H54 (cell line): ENCODE results near the gene EMID1.

Source experiments
- DNase-seq: peaks from one replicate; pipeline ENCODE4 v3.0.0; 2011; ENCODE audit warnings: low spot score, mixed read lengths; ENCODE audit not compliant: insufficient read length
- FAIRE-seq: peaks from 3 replicates; lab custom pipeline; 2011; peaks lifted over from hg19 to GRCh38; lab: Jason Lieb, UNC
- POLR2A ChIP-seq: IDR thresholded peaks from 2 replicates; pipeline ENCODE4 v1.6.1; 2011; ENCODE audit warnings: low read depth, mild to moderate bottlenecking, low read length

Gene EMID1

DNA sequence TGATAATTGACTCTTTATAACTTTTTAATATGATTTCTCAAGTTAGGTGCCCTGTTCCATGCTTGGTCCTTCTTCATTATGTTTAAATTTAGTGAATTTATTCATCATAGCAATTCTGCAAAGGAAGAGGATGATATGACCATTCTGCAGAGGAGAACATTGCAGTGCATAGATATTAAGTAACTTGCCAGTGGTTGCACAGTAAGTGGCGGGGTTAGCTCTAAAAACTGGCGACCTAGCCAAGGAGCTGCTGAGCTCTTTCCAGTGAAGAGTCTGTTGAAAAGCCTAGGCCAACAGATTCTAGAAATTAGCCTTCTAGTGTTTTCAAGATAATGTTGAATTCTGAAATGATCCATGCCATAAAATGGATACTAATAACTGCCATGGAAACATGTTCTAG lies 66.9 kb downstream of the EMID1 start:
- FAIRE-seq, result no peak

GRCh38 chr22:29275167-29275566 lies 69.5 kb downstream of the EMID1 start:
- FAIRE-seq, result no peak

More for the DNA sequence above, 66.9 kb downstream of the EMID1 start:
- no peak for TF ChIP-seq POLR2A
- no peak for DNase-seq

GRCh38 chr22:29275819-29276565 lies 70.3 kb downstream of the EMID1 start:
- FAIRE-seq, result no peak
- DNase-seq, result no peak
- TF ChIP-seq POLR2A, result no peak

More at GRCh38 chr22:29275167-29275566, 69.5 kb downstream of the EMID1 start:
- TF ChIP-seq POLR2A, result no peak
- DNase-seq, result no peak

DNA sequence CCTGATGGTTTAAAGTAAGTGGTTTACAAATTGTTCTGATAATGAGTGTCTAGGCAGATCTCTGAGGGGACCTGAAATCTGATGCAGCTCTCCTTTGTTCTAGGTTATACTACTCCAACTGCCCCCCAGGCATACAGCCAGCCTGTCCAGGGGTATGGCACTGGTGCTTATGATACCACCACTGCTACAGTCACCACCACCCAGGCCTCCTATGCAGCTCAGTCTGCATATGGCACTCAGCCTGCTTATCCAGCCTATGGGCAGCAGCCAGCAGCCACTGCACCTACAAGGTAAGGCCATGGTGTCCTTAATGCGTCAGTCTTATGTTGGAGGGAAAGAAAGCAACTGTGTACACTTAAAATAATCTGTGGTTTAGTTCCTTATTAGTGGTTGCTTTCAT lies 72.2 kb downstream of the EMID1 start:
- TF ChIP-seq POLR2A, result no peak
- DNase-seq (no peak), FAIRE-seq (no peak)

DNA sequence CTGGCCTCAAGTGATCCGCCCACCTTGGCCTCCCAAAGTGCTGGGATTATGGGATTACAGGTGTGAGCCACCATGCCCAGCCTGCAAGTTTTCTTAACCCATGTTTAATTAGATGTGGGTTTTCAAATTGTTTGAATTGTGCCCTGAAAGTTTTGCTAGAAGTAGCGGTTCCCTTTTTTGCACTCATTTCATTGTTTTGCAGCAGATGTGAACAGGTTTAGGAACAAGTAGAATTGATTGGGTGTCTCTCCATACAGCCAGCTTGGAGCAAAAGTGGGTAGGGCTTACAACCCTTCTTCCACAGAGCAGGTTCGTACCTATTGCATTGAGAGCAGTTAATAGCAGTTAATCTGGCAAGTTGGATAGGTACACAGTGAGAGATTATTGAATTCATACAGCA lies 78.5 kb downstream of the EMID1 start:
- no peak for FAIRE-seq
- TF ChIP-seq POLR2A, result no peak
- DNase-seq, result no peak

GRCh38 chr22:29288837-29289236 lies 83.1 kb downstream of the EMID1 start:
- FAIRE-seq, result no peak
- DNase-seq, result no peak
- no peak for TF ChIP-seq POLR2A

GRCh38 chr22:29290061-29290460 lies 84.4 kb downstream of the EMID1 start:
- no peak for TF ChIP-seq POLR2A
- DNase-seq (no peak), FAIRE-seq (no peak)

- FAIRE-seq, result no peak
Observed at GRCh38 chr22:29291215-29291614, 85.5 kb downstream of the EMID1 start.

DNA sequence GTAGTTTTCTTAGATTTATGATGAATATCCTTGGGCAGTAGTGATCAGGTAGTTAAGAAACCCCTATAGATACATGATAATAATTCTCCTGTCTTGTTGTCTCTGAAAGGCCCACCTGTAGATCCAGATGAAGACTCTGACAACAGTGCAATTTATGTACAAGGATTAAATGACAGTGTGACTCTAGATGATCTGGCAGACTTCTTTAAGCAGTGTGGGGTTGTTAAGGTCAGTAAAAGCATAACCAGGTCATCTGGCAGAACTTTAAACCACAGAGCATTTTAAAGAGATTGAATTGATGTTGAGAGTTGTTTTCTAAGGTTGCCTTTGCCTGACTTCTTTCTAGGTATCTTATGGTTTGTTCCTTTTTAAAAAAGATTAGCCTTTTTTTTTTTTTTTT lies 86.7 kb downstream of the EMID1 start:
- DNase-seq (no peak), FAIRE-seq (no peak)
- no peak for TF ChIP-seq POLR2A

More at GRCh38 chr22:29291215-29291614, 85.5 kb downstream of the EMID1 start:
- no peak for DNase-seq
- no peak for TF ChIP-seq POLR2A

DNA sequence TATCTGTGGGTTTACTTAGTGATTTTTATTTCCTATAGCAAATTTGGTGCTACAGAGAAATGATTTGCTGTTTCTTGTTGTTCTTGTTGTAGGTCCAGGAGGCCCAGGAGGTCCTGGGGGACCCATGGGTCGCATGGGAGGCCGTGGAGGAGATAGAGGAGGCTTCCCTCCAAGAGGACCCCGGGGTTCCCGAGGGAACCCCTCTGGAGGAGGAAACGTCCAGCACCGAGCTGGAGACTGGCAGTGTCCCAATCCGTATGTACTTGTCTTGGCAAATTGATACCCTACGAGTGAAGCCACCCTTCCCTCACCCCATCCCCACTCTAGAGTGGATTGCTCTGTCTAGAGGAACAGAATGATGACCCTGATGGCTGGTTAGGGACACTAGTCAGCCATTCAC lies 92.9 kb downstream of the EMID1 start:
- TF ChIP-seq POLR2A, result no peak
- FAIRE-seq, result no peak
- no peak for DNase-seq

GRCh38 chr22:29299136-29299900 lies 93.6 kb downstream of the EMID1 start:
- DNase-seq, result no peak
- no peak for FAIRE-seq
- TF ChIP-seq POLR2A, result no peak

DNA sequence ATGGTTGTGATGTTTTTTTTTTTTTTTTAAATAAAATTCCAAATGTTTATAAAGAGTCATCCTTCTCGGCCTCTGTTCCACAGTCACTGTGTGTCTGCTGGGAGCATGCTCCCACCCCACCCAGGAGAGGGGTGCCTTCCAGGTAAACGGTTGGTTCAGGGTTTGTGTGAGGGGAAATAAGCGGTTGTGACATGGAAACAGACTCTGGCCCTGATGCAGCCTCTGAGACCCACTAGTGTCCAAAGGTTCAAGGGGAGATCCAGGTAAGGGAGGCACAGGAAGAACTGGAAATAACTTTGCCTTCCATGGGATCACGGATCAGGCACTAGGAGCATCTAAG lies 94.7 kb downstream of the EMID1 start:
- no peak for TF ChIP-seq POLR2A
- FAIRE-seq, result no peak
- no peak for DNase-seq

DNA sequence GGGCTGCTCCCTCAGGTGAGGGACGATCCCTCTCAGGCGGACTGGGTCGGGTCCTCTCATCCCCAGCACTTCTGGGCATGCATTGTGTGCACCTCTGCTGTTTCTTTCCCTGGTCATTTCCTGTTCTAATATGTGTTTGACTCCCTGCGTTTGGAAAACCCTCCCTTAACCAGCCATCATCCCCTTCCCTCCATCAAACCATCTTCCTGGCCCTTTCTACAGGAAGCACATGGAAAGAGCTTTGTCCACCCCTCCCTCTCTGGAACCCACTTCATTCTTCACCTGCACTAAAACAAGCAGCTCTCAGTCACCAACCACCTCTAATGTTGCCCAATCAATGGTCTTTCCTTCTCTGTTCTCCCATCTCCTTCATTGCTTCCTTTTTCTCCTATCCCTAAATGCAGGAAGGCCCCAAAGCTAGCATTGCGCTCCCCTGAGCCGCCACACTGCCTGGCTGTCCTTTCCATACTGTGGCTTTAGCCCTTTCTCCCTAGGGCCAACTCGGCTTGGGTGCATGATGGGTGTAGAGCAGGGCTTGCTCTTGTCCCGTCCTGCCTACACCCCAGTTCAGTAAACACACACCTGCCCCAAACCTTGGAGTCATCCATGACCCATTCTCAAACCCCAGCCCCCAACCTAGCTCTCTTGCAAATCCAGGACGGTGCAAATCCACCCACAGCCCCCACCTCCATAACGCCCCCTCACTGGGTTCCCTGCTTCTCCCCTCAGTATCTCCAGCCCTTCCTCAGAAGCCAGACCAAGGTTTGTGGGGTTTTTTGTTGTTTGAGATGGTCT lies 95.3 kb downstream of the EMID1 start:
- no peak for TF ChIP-seq POLR2A
- FAIRE-seq (no peak), DNase-seq (no peak)
